Glutamatergic neuron (in vitro differentiated cells): ENCODE data around the gene IL1F10. TPM values are rescaled to one million over a fixed set of nuclear protein-coding genes. Genes with fewer than 3 reads are reported as not detected.

Experiments
- DNase-seq: peaks from one replicate; pipeline ENCODE4 v3.0.0; 2022
- H3K27ac Mint-ChIP-seq: one replicate; pipeline ENCODE4 v1.8.0; 2020; ENCODE audit warnings: mild to moderate bottlenecking, mixed read lengths, inconsistent platforms; ENCODE audit not compliant: unreplicated experiment
- H3K27me3 Mint-ChIP-seq: one replicate; pipeline ENCODE4 v1.8.0; 2020; ENCODE audit warnings: mild to moderate bottlenecking, moderate library complexity, mixed read lengths, inconsistent platforms; ENCODE audit not compliant: unreplicated experiment
- H3K36me3 Mint-ChIP-seq: one replicate; pipeline ENCODE4 v1.8.0; 2020; ENCODE audit warnings: mild to moderate bottlenecking, mixed read lengths, inconsistent platforms; ENCODE audit not compliant: unreplicated experiment
- H3K4me1 Mint-ChIP-seq: one replicate; pipeline ENCODE4 v1.8.0; 2020; ENCODE audit warnings: mild to moderate bottlenecking, low read depth, mixed read lengths, inconsistent platforms; ENCODE audit not compliant: unreplicated experiment
- H3K4me3 Mint-ChIP-seq: one replicate; pipeline ENCODE4 v1.8.0; 2020; ENCODE audit warnings: mild to moderate bottlenecking, mixed read lengths, inconsistent platforms; ENCODE audit not compliant: unreplicated experiment
- H3K9me3 Mint-ChIP-seq: one replicate; pipeline ENCODE4 v1.8.0; 2020; ENCODE audit warnings: mild to moderate bottlenecking, moderate library complexity, mixed read lengths, inconsistent platforms; ENCODE audit not compliant: unreplicated experiment
- CTCF ChIP-seq: fragments of 200-600 bp; sonication (generic); IDR thresholded peaks from one replicate; pipeline ENCODE4 v1.5.0; 2021; ENCODE audit not compliant: partially characterized antibody, unreplicated experiment
- total RNA-seq: library from RNA; stranded (reverse); fragmentation: NEBNext Ultra II Directional; extraction: Animal tissue kit (Norgen Biotek cat#: 25700); gene quantifications from one replicate; pipeline ENCODE4 v1.2.1, GENCODE V29; 2021; ENCODE audit not compliant: unreplicated experiment

Gene IL1F10
- total RNA-seq, 1 donor from 2014 or later, result not detected

GRCh38 chr2:113117541-113118262, 49.9 kb downstream of the IL1F10 start:
- Mint-ChIP-seq H3K9me3 (no peaks in the 10 kb centered on the region), H3K27ac (no peak overlapping the region), H3K4me3 (no peak overlapping the region), H3K27me3 (no peaks in the 10 kb centered on the region), H3K4me1 (no peaks in the 10 kb centered on the region), H3K36me3 (no peaks in the 10 kb centered on the region)
- no peak for TF ChIP-seq CTCF
- no peak for DNase-seq

GRCh38 chr2:113118263-113118657, 50.5 kb downstream of the IL1F10 start:
- no peak for DNase-seq
- no peaks in the 10 kb centered on the region for H3K36me3 Mint-ChIP-seq
- H3K4me3 Mint-ChIP-seq, result no peak overlapping the region
- no peak for TF ChIP-seq CTCF
- H3K4me1 Mint-ChIP-seq, result no peaks in the 10 kb centered on the region
- H3K27me3 Mint-ChIP-seq, result no peaks in the 10 kb centered on the region
- no peak overlapping the region for H3K27ac Mint-ChIP-seq
- no peaks in the 10 kb centered on the region for H3K9me3 Mint-ChIP-seq

- no peak for TF ChIP-seq CTCF
- Mint-ChIP-seq H3K9me3 (no peaks in the 10 kb centered on the region), H3K27ac (no peak overlapping the region), H3K27me3 (no peaks in the 10 kb centered on the region), H3K36me3 (no peaks in the 10 kb centered on the region), H3K4me3 (no peak overlapping the region), H3K4me1 (no peaks in the 10 kb centered on the region)
- no peak for DNase-seq
Observed at GRCh38 chr2:113119111-113119510, 51.3 kb downstream of the IL1F10 start.

GRCh38 chr2:113120861-113121260, 53.1 kb downstream of the IL1F10 start:
- no peak for TF ChIP-seq CTCF
- H3K27ac Mint-ChIP-seq, result no peak overlapping the region
- no peaks in the 10 kb centered on the region for H3K9me3 Mint-ChIP-seq
- H3K4me1 Mint-ChIP-seq, result no peaks in the 10 kb centered on the region
- H3K27me3 Mint-ChIP-seq, result no peaks in the 10 kb centered on the region
- H3K36me3 Mint-ChIP-seq, result no peaks in the 10 kb centered on the region
- DNase-seq, result no peak
- no peak overlapping the region for H3K4me3 Mint-ChIP-seq

GRCh38 chr2:113122364-113122763, 54.6 kb downstream of the IL1F10 start:
- no peak for TF ChIP-seq CTCF
- no peak for DNase-seq
- H3K9me3 Mint-ChIP-seq, result no peaks in the 10 kb centered on the region
- peaks cover 3% of the 10 kb centered on the region for H3K27me3 Mint-ChIP-seq
- H3K27ac Mint-ChIP-seq, result no peak overlapping the region
- H3K4me1 Mint-ChIP-seq, result no peaks in the 10 kb centered on the region
- H3K4me3 Mint-ChIP-seq, result no peak overlapping the region
- H3K36me3 Mint-ChIP-seq, result no peaks in the 10 kb centered on the region
